ENCODE measurements around the gene L3MBTL4. TPM values are rescaled to one million over a fixed set of nuclear protein-coding genes. Genes with fewer than 3 reads are reported as not detected.

Gene L3MBTL4
- total RNA-seq, 4 donors from 2014 or later: 6.0 to 14.8 (median 10.0) TPM

DNA sequence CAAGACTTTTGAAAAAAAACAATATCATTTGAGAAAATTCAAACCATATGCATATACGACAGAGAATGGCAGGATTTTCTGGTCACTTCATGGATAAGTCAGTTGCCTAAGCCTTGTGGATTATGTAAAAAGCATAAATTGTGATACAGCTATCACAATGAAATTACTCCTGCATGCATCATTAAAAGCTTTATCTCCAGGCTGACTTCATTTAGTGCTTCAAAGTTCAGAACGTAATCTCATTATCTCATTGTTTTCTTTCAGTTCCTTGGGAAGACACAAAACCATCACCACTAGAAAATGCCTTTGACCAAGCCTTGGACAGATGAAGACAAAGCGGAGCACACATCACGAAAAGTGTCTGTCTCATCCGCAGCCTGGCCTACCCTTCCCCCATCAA, 57.0 kb downstream of the L3MBTL4 start:
- no peak for TF ChIP-seq CTCF (IDR thresholded peaks at IDR 0.05; ENCODE audit: low read depth)

DNA sequence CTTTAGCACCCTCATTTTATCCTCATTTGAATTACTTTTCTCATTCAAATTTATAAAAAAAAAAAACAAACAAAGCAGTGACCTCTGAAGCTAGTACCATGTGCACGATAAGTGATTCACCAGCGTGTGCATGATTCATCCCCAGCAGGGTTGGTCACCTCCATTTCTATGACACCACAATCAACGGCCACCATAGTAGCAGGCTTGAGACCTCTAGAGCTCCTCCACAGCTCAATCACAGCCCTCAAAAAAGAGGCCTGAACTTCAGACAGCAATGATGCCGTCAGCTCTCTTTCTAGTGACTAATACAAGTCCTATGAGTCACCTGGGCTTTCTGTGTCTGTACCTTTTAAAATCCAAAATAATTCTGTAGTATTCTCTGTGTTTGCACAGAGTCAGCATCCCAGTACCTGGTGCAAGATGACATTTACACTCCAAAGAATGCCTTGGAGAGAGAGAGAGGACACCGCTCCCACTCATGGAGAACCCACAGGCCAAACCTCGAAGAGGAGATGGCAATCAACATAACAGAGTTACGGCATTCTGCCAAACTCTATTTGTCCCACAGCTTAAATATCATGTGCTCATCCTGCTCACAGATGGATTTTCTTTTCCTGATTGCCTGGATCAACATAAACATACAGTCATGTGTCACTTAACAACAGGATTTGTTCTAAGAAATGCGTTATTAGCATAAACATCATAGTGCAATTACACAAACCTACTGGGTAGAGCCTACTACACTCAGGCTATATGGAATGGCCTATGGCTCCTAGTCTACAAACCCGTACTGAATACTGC, 58.7 kb downstream of the L3MBTL4 start:
- TF ChIP-seq CTCF (IDR thresholded peaks at IDR 0.05; ENCODE audit: low read depth): no peak

DNA sequence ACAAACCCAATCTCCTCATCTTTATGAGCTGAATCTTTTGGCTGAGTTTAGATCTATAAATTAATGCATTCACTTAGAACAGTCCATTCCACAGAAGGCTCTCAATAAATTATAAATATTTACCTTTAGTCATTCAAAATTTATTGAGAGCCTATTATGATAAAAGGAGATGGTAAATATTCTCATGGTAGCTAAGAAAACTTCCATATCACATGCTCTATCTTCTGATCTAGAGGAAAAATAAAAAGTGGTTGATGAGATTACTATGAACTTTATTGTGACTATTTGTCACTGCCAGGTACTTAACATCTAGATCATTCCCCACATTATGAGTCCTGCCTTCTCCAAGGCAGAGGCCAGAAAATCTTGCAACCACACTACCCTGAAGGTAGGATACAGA, 62.4 kb downstream of the L3MBTL4 start:
- no peak for TF ChIP-seq CTCF (IDR thresholded peaks at IDR 0.05; ENCODE audit: low read depth)

DNA sequence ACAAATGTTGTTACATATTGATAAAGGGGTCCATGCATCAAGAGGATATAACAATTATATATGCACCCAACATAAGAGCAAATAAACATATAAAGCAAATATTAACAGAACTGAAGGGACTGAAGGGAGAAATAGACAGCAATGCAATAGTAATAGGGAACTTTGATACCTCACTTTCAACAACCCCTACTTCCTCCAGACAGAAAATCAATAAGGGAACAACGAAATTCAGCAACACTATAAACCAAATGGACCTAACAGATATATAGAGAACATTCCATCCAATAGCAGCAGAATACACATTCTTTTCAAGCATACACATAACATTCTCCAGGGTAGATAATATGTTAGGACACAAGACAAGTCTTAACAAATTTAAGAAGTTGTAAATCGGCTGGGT, 71.7 kb downstream of the L3MBTL4 start:
- TF ChIP-seq CTCF (IDR thresholded peaks at IDR 0.05; ENCODE audit: low read depth): no peak

- TF ChIP-seq CTCF (IDR thresholded peaks at IDR 0.05; ENCODE audit: low read depth): no peak
These were observed 73.0 kb downstream of the L3MBTL4 start for GRCh38 chr18:6341709-6342108.

DNA sequence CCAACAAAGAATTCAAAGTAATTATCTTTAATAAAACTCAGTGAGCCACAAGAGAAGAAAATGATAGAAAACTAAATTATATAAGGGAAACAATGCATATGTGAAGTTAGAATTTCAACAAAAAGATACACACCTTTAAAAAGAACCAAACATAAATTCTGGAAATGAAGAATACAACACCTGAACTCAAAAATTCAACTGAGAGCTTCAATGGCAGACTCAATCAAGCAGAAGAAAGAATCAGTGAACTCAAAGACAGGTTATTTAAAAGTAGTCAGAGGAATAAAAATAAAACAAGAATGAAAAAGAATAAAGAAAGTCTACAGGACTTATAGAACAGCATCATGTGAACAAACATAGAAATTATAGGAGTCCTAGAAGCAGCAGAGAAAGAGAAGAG, 73.4 kb downstream of the L3MBTL4 start:
- no peak for TF ChIP-seq CTCF (IDR thresholded peaks at IDR 0.05; ENCODE audit: low read depth)

DNA sequence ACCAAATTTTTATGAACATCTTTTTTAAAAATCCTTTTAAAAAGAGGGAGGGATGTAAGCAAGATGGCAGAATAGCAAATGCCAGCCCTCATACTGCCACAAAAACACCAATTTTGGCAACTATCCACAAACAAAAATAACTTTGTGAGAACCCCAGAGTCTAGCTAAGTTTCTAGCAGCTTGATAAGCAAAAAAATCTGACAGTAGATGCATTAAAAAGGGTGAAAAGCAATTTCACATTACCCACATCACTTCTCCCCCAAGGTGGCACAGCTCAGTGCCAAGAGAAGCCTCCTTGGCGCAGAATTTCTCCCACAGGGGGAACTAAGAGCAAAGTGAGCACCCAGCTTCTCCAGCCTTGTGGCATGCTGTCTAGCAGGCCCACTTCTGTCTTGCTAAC, 74.6 kb downstream of the L3MBTL4 start:
- no peak for TF ChIP-seq CTCF (IDR thresholded peaks at IDR 0.05; ENCODE audit: low read depth)

Measured in subcutaneous adipose tissue (tissue), 4 donors.